ENCODE measurements around the gene CAMK2B. TPM values are rescaled to one million over a fixed set of nuclear protein-coding genes. Genes with fewer than 3 reads are reported as not detected.

CAMK2B gene
- total and polyA plus RNA-seq, 2 experiments from 2014 or later = not detected

DNA sequence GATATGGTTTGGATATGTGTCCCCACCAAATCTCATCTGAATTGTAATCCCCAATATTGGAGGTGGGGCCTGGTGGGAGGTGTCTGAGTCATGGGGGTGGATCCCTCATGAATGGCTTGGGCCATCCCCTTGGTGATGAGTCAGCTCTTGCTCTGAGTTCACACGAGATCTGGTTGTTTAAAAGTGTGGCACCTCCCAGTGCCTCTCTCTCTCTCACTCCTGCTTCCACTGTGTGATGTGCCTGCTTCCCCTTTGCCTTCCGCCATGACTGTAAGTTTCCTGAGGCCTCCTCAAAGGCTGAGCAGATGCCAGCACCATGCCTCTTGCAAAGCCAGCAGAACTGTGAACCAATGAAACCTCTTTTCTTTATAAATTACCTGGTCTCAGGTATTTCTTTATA lies 131.3 kb downstream of the CAMK2B start:
- Histone ChIP-seq H3K36me3 (ENCODE audit: insufficient read depth) (no peaks in the 10 kb centered on the region), H2AFZ (no peak overlapping the region), H4K20me1 (replicated peaks; ENCODE audit: insufficient read depth) (no peaks in the 10 kb centered on the region), H3K27me3 (ENCODE audit: insufficient read depth) (peaks cover 7% of the 10 kb centered on the region; the same call in 1 of the 2 replicates), H3K4me2 (no peak overlapping the region), H3K27ac (ENCODE audit: low read depth) (no peak overlapping the region), H3K4me3 (no peak overlapping the region), H3F3A (replicated peaks; ENCODE audit: low read depth) (no peaks in the 10 kb centered on the region), H3K4me1 (ENCODE audit: insufficient read depth) (no peaks in the 10 kb centered on the region), H3K9me2 (ENCODE audit: insufficient read depth) (no peaks in the 10 kb centered on the region; the same call in 1 of the 2 replicates), H3K79me2 (replicated peaks; ENCODE audit: insufficient read depth) (no peaks in the 10 kb centered on the region)
- ATAC-seq (no peak), DNase-seq (ENCODE audit: low spot score) (no peak)
- H3K4me1 Mint-ChIP-seq = peaks cover 8% of the 10 kb centered on the region; the same call in 2 of the 3 replicates
- no peak overlapping the region; the same call in 1 of the 2 replicates for H3K27ac Mint-ChIP-seq
- no peak overlapping the region for H3K4me3 Mint-ChIP-seq
- peaks cover 7% of the 10 kb centered on the region for H3K27me3 Mint-ChIP-seq (ENCODE audit: insufficient read depth, low read depth, poor library complexity)
- no peaks in the 10 kb centered on the region; the same call in 2 of the 3 replicates for H3K36me3 Mint-ChIP-seq (ENCODE audit: low read depth)
- H3K9me3 Mint-ChIP-seq = no peaks in the 10 kb centered on the region
- TF ChIP-seq NANOG (IDR thresholded peaks at IDR 0.05; ENCODE audit: borderline replicate concordance) (no peak), CREB1 (CRISPR knock-in tag; IDR thresholded peaks at IDR 0.05; ENCODE audit: low read depth) (no peak), JUNB (IDR thresholded peaks at IDR 0.05; ENCODE audit: unreplicated experiment) (no peak), EZH2phosphoT487 (IDR thresholded peaks at IDR 0.05; ENCODE audit: unreplicated experiment) (no peak), ZNF331 (CRISPR knock-in tag; IDR thresholded peaks at IDR 0.05; ENCODE audit: low read depth) (no peak), EZH2 (IDR thresholded peaks at IDR 0.05; ENCODE audit: low read depth, unreplicated experiment) (no peak), POLR2AphosphoS5 (IDR thresholded peaks at IDR 0.05; ENCODE audit: low read depth) (no peak), STAT1 (IDR thresholded peaks at IDR 0.05; ENCODE audit: unreplicated experiment) (no peak)
- TF ChIP-seq, protein P1, sequence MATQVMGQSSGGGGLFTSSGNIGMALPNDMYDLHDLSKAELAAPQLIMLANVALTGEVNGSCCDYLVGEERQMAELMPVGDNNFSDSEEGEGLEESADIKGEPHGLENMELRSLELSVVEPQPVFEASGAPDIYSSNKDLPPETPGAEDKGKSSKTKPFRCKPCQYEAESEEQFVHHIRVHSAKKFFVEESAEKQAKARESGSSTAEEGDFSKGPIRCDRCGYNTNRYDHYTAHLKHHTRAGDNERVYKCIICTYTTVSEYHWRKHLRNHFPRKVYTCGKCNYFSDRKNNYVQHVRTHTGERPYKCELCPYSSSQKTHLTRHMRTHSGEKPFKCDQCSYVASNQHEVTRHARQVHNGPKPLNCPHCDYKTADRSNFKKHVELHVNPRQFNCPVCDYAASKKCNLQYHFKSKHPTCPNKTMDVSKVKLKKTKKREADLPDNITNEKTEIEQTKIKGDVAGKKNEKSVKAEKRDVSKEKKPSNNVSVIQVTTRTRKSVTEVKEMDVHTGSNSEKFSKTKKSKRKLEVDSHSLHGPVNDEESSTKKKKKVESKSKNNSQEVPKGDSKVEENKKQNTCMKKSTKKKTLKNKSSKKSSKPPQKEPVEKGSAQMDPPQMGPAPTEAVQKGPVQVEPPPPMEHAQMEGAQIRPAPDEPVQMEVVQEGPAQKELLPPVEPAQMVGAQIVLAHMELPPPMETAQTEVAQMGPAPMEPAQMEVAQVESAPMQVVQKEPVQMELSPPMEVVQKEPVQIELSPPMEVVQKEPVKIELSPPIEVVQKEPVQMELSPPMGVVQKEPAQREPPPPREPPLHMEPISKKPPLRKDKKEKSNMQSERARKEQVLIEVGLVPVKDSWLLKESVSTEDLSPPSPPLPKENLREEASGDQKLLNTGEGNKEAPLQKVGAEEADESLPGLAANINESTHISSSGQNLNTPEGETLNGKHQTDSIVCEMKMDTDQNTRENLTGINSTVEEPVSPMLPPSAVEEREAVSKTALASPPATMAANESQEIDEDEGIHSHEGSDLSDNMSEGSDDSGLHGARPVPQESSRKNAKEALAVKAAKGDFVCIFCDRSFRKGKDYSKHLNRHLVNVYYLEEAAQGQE (IDR thresholded peaks at IDR 0.05; ENCODE audit: unreplicated experiment) = no peak
- TF ChIP-seq, protein P2, sequence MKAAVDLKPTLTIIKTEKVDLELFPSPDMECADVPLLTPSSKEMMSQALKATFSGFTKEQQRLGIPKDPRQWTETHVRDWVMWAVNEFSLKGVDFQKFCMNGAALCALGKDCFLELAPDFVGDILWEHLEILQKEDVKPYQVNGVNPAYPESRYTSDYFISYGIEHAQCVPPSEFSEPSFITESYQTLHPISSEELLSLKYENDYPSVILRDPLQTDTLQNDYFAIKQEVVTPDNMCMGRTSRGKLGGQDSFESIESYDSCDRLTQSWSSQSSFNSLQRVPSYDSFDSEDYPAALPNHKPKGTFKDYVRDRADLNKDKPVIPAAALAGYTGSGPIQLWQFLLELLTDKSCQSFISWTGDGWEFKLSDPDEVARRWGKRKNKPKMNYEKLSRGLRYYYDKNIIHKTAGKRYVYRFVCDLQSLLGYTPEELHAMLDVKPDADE (IDR thresholded peaks at IDR 0.05) = no peak
- TF ChIP-seq, protein P3, sequence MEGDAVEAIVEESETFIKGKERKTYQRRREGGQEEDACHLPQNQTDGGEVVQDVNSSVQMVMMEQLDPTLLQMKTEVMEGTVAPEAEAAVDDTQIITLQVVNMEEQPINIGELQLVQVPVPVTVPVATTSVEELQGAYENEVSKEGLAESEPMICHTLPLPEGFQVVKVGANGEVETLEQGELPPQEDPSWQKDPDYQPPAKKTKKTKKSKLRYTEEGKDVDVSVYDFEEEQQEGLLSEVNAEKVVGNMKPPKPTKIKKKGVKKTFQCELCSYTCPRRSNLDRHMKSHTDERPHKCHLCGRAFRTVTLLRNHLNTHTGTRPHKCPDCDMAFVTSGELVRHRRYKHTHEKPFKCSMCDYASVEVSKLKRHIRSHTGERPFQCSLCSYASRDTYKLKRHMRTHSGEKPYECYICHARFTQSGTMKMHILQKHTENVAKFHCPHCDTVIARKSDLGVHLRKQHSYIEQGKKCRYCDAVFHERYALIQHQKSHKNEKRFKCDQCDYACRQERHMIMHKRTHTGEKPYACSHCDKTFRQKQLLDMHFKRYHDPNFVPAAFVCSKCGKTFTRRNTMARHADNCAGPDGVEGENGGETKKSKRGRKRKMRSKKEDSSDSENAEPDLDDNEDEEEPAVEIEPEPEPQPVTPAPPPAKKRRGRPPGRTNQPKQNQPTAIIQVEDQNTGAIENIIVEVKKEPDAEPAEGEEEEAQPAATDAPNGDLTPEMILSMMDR (conservative IDR thresholded peaks at IDR 0.05; ENCODE audit: low read depth in 2 of 2) = no peak

Data from GM23338 (cell line).